GM15510 (cell line): ENCODE measurements around the gene PSMA3.

ENCODE experiments used
- POLR2A ChIP-seq: IDR thresholded peaks from 3 replicates; pipeline ENCODE4 v1.6.1; 2011; ENCODE audit warnings: borderline replicate concordance; ENCODE audit not compliant: insufficient read length; ENCODE audit errors: extremely low read depth

PSMA3 gene

GRCh38 chr14:58283730-58284129 lies 39.1 kb downstream of the PSMA3 start:
- TF ChIP-seq POLR2A = no peak

GRCh38 chr14:58285132-58285531 lies 40.5 kb downstream of the PSMA3 start:
- no peak for TF ChIP-seq POLR2A

GRCh38 chr14:58287607-58288042 lies 43.0 kb downstream of the PSMA3 start:
- no peak for TF ChIP-seq POLR2A

GRCh38 chr14:58288106-58288792 lies 43.6 kb downstream of the PSMA3 start:
- TF ChIP-seq POLR2A = no peak

- no peak for TF ChIP-seq POLR2A
Measured at GRCh38 chr14:58291646-58292045, 47.0 kb downstream of the PSMA3 start.

- no peak for TF ChIP-seq POLR2A
Measured at GRCh38 chr14:58292187-58292586, 47.5 kb downstream of the PSMA3 start.

GRCh38 chr14:58294201-58294600 lies 49.6 kb downstream of the PSMA3 start:
- no peak for TF ChIP-seq POLR2A

GRCh38 chr14:58296726-58297125 lies 52.1 kb downstream of the PSMA3 start:
- TF ChIP-seq POLR2A = no peak

GRCh38 chr14:58297412-58297761 lies 52.7 kb downstream of the PSMA3 start:
- no peak for TF ChIP-seq POLR2A

GRCh38 chr14:58297762-58298476 lies 53.3 kb downstream of the PSMA3 start:
- TF ChIP-seq POLR2A = peak; percentile 83

- TF ChIP-seq POLR2A = peak; percentile 70
Measured at GRCh38 chr14:58298477-58299400, 54.1 kb downstream of the PSMA3 start, which contains the start of gene ARID4A. Gene ARID4A, plus strand, starts transcription at chr14:58298555. Its CDS starts 1,300 bp downstream, at chr14:58299855.

GRCh38 chr14:58299401-58300330 lies 55.0 kb downstream of the PSMA3 start:
- TF ChIP-seq POLR2A = no peak

GRCh38 chr14:58301416-58301815 lies 56.8 kb downstream of the PSMA3 start:
- TF ChIP-seq POLR2A = no peak

- TF ChIP-seq POLR2A = no peak
Measured at GRCh38 chr14:58305730-58306129, 61.1 kb downstream of the PSMA3 start.
